ENCODE data around the gene SLCO4A1.
A peak's percentile ranks its signal among the peaks of the same experiment; 100 is the strongest.
"Not testable (repeated sequence)": the region's sequence is repeated elsewhere in the genome, so short reads cannot be mapped to it uniquely, and the experiment has no call there.

Gene SLCO4A1

DNA sequence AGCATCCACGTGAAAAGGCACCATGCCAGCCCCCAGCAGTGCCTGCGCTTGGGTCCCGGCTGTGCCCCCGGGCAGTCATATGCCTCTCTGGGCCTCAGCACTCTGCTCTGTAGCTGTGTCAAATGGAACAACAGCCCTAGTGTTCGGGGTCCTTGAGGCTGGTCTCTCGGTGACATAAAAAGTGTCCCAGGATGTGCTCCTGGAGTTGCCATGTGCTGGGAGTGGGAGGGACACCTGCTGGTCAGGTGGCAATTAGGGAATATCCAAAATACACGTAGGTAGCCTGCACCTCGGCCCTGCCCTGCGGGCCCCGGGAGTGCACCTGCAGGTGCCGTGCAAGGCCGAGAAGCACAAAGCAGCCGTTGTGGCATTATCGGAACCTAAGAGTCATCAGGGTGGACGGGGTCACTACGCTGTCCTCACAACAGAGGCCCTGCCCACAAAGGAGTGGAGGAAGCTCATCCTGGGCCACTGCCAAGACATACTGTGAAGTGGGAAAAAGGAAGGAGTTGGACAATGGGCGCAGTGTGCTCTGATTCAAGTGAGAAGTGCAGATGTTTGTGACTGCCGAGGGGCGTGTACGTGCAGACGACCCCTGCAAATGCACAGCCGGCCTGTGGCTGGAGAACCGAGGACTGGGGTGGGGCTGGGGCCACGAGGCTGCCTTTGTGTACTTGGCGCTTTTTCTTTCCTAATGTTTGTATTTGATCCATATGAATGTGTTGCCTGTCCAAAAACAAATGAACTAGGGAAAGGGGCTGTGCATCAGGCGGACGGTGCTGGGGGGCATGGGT, 24.6 kb downstream of the SLCO4A1 start:
- DNase-seq = no peak

DNA sequence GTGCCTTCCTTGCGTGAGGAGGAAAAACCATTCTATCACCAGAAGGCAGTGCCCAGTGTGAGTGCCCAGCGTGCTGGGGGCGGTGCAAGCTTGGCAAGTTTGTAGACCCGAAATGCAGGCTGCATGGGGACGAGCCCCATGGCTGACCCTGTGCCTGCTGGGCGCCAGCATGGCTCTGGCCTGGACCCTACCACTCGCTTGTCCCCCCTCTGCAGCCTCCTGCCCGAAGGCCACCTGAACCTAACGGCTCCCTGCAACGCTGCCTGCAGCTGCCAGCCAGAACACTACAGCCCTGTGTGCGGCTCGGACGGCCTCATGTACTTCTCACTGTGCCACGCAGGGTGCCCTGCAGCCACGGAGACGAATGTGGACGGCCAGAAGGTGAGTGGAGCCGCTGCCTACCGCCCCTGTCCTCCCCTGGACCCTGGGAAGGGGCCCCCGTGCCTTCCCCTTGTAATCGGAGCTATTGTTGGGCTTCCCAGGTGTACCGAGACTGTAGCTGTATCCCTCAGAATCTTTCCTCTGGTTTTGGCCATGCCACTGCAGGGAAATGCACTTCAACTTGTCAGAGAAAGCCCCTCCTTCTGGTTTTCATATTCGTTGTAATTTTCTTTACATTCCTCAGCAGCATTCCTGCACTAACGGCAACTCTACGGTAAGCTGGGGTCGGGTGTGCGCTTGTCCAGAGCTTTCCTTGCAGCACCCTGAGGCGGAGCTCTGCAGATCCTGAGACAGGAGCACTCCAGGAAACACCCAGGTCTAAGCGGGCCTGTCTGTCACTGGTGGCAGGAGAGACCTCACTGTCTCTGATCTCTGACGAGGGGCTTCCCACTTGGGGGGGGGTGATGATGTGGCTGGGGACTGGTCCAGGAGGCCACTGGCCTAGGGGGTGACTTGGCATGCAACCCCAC, 25.5 kb downstream of the SLCO4A1 start:
- DNase-seq = no peak

DNA sequence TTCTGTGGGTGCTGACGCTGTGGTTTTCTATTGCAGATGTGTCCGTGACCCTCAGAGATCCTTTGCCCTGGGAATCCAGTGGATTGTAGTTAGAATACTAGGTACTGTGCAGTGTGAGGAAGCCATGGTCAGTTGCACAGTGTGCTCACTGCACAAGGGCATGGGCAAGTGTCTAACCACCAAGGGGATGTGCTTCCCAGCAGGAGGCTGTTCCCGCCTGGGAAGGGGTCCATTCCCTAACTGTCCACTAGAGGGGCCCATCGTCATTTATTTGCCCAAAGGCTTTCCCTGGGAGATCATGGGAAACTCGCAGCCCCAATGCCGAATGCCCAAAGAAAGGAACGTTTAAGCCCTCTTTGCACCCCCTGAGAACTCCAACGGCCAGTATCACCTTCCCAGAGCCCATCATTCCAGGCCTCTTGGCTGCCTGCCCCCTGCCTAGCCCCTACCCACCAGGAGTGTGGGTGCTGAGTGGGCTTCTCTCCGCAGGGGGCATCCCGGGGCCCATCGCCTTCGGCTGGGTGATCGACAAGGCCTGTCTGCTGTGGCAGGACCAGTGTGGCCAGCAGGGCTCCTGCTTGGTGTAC, 26.2 kb downstream of the SLCO4A1 start:
- DNase-seq = peak; percentile 41 to 44

DNA sequence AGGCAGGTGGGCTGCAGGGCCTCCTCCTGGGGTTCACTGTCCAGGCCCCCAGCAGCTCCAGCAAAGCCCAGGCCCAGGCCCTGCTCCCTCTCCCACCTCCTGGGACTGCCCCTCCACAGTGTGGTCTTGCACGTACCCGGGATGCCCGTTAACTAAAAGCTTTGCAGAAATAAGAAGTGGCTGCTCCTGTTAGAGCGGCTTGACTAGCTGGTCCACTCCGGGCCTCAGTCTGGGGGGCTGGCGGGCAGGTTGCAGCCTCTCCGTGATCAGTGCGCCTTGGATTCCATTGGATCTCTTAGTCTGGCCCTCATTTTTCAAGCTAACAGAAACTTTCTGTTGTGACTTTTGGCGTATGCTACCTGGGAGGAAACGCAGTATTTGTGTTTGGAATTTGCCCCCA, 26.9 kb downstream of the SLCO4A1 start:
- DNase-seq = no peak

DNA sequence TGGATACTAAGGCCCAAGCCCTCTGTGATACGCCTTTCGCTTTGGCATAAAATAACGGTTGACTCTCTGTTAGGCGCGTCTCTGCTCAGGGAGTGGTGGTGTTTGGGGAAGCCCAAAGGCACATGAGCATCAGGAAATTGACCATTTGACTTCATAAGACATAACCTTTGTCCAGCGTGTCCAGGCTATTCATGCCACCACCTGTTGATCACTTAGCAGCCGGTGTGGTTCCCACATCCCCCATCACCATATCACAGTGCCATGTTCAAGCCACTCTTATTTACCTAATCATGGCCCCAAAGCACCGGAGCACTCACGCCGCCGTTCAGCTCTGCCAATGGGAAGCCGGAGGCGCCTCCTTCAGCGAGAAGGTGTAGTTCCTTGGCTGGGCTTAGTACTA, 27.9 kb downstream of the SLCO4A1 start:
- no peak for DNase-seq

DNA sequence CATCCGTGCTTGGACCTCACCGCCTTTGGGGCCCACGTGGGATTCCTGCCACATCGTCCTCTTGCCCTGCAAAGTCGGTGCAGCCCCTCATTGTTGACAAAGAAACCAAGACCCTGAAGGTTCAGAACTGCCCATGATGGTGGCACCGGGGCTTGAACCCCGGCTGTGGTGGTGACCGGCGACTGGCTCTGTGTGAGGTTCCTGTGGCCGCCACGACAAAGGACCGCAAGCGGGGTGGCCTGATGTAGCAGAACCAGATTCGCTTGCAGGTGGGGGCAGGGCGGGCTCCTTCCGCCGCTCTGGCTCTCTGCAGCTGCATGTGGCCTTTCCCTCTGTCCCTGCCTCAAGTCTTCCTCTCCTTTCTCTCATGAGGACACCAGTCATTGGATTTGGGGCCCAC, 28.7 kb downstream of the SLCO4A1 start:
- no peak for DNase-seq

DNA sequence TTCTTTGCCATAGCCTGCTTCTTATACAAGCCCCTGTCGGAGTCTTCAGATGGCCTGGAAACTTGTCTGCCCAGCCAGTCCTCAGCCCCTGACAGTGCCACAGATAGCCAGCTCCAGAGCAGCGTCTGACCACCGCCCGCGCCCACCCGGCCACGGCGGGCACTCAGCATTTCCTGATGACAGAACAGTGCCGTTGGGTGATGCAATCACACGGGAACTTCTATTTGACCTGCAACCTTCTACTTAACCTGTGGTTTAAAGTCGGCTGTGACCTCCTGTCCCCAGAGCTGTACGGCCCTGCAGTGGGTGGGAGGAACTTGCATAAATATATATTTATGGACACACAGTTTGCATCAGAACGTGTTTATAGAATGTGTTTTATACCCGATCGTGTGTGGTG, 29.5 kb downstream of the SLCO4A1 start:
- DNase-seq = no peak

DNA sequence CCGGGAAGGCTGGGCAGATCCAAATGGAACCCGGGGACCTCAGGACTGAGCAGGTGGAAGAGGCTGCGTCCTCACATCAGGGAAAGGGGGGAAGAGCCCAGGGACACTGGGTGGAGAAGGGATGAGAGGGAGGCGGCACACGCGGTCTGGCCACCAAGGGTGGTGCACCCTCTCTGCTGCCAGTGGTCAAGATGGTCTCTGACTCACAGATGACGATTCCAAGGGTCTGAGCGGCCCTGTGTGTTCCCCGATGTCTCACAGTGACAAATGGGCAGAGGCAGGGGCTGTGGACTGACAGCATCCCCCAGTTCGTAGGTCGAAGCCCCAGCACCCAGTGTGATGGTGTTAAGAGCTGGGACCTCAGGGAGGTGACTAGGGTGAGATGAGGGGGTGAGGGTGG, 32.1 kb downstream of the SLCO4A1 start:
- DNase-seq = no peak

DNA sequence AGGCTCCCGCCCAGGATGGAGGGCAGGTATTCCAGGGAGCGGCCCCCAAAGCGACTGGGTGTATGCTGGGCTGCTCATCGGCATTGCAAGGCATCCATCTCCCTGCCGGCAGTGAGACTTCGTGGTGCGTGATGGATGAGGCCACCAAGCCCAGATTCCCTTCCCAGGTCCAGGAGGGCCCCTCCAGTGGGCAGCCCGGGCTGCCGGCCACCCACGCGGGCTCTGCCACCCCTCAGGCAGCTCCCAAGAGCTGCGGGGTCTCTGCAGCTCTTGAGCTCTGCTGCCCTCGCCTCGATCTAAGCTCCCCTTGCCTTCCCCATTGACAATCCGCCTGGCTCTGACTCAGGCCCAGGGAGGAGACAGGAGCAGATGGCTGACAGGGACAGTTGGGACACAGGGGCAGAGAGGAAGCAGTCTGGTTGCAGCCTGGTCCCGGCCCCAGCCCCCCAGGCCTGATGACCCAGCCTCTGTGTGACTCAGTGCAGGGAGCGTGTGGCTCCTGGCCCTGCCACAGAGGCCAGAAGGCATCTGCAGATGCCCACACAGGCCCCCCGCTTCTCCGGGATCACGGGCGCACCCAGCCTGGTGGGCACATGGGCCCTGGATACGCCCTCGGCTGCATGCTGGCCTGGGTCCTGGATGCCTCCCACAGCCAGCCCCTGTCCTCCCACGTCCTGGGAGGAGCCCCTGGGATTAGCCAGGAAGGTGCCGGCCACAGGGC, 33.0 kb downstream of the SLCO4A1 start:
- DNase-seq = no peak

DNA sequence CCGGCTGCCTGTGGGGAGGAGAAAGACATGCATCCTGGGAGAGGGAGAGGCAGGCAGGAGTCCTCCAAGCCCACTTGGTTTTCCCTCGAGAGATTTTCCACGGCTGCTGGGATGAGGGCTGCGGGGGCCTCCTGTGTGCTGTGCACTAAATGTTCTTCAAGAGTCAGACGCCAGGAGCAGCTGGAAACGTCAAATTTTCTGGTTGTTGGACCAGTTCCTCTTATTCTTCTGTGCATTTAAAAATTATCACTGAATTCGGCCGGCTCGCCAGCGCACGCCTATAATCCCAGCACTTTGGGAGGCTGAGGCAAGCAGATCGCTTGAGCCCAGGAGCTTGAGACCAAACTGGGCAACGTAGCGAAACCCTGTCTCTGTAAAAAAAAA, 33.6 kb downstream of the SLCO4A1 start:
- DNase-seq = no peak

DNA sequence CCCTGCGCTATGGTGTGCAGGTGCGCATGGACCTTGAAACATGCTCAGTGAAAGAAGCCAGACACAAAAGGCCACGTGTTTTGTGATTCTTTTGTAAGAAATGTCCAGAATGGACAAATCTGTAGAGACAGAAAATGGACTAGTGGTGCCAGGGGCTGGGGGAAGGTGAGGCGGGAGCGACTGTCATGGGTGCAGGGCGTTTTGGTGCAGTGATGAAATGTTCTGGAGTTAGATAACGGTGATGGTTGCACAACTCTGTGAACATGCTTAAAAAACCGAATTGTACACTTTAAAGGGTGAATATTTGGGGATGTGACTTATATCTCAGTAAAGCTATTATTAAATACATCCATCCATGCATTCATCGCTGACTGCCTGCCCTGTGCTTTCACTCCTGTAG, 34.7 kb downstream of the SLCO4A1 start:
- no peak for DNase-seq

DNA sequence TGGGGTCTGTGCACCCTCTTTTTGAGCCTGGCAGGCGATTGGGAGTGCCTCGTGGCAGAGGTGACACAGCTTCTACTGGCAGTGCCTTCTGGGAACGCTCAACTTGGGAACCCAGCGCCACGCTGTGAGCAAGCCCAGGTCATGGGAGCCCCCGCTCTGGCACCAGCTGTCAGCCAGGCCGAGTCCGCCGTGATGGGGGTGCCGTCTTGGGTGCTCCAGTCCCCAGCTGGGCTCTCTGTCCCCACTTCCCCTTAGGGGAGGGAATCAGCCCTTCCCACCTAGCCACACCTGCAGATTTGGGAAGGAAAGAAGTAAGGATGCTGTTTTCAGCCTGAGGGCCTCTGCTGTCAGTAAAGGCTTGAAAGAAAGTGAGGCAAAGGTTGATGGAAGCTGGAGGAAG, 35.4 kb downstream of the SLCO4A1 start:
- no peak for DNase-seq

DNA sequence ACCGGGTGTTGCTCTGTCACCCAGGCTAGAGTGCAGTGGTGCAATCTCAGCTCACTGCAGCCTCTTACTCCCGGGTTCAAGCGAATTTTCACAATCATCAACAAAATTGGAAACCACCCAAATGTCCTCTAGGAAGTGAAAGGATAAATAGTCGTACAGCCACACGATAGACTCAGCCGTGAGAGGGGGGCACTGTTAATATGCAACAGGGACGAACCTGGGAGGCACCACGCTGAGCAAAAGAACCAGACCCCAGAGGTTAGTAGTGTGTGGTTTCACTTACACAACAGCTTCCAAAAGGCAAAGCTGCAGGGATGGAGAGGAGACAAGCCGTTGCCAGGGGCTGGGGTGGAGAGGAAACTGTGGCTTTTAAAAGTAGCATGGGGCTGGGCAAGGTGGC, 36.2 kb downstream of the SLCO4A1 start:
- DNase-seq = no peak

DNA sequence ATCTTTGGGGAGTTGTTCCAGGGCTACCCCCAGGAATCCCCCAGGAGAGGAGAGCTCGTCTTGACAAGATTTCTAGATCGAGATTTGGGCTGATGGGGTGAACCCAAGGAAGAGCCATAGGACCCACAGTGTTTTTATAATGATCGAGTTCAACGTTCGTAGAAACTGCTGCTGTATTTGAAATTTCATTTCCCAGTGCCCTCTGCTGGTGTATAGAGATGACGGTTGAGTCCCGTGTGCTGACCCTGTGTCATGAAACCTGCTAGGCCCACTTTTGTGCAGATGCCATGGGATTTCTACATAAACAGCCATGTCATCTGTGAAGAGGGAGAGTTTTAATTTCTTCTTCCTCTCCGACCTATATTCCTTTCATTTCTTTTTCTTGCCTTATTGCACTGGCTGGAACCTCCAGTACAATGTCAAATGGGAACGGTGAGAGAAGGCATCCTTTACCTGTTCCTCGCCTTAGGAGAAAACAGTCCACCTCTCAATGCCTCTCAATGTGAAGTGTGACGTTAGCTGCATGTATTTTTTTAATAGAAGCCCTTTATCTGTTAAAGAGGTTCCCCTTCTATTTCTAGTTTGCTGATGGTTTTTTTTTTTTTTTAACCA, 37.8 kb downstream of the SLCO4A1 start:
- DNase-seq = no peak

DNA sequence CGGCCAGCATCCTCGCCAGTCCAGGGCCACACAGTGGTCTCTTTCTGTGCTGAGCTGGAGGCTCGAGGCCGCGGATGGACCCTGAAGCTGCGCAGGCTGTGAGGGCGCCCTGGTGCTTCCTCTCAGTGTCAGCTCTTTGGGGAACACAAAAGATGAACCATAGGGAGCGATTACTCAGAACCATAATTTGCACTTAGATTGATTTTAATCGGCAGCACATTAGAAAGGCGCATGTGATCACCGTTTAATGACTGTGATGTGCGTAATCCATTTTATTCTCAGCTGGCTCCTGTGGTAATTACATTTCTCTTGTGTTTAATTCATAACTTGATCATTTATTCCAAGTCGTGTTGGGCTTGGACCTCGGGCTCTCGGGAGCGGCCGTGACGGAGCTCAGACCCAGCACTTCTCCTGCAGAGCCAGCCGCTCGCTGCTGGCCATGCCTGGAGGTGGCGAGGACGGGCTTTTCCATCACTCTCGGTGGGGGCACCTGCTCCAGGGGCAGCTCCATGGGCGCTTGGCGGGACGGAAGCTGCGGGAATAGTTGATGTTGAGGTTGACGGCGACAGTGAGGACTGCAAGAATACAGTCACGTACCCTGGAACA, 40.7 kb downstream of the SLCO4A1 start:
- no peak for DNase-seq

DNA sequence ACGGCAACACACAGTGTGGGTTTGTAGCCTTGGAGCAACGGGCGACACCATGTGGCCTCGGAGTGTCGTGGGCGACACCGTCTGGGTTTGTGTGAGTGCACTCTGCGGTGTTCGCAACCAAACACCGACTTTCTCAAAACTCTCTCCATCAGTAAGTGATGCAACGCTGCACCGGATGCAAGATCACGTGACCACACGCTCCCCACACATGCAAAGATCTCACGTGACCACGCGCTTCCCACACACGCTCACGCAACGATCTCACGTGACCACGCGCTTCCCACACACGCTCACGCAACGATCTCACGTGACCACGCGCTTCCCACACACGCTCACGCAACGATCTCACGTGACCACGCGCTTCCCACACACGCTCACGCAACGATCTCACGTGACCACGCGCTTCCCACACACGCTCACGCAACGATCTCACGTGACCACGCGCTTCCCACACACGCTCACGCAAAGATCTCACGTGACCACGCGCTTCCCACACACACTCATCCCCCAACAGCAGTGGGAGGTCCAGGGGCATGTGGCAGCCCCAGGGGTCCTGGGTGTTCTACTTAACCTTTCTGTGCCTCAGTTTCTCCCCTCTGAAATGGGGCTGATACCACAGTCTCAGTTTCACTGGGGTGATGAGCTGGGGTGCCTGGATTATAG, 41.5 kb downstream of the SLCO4A1 start:
- DNase-seq = not testable (repeated sequence)

DNA sequence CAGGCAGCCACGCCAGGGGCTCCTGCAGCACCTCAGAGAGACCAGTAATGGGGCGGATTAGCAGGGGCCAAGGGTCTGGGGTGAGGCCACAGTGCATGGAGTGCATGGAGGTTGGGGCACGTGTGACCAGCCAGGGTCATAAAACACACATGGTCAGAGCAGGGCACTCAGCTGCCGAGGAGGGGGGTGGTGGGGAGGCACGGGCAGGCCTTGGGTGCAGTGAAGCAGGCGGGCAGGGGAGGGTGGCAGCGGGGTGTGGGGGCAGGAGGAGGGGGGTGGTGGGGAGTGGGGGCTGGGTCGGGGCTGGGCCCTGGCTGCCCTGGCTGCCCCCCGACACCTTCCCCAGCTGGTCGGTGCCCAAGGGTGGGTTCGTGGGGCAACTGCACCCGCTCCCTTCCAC, 42.7 kb downstream of the SLCO4A1 start:
- no peak for DNase-seq

DNA sequence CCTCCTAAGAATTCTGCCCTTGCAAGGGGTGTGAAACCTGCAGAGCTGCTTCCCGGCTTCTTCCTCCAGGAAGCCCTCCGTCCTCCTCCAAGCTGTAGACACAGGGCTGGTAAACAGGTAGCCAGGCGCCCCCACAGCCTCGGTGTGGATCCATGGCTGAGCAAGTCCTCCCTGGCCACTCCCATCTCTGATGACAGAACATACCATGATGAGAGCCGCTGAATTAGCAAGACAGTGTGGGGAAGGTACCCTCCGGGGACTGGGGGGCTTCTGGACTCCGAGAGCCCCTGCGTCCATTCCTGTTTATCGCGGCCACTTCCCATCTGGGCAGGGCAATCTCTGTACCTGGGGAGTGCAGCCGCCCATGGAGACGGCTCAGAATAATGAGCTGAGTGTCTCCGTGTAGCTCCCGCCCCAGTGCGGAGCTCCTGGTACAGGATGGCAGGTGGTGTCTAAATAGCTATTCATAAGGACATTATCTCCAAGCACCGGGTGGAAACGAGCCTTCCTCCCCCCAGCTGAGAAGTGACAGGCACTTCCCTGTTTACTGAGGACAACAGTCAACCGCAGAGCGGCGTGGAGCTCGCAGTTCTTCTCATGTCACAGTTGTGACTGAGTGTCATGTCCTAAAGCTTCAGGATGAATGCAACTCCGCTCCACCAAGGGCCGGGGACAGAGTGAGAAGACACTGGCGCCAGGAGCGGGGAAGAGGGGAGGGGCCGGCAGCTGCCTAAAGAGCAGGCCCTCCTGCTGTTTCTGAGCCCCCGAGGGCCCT, 43.7 kb downstream of the SLCO4A1 start:
- DNase-seq = no peak

DNA sequence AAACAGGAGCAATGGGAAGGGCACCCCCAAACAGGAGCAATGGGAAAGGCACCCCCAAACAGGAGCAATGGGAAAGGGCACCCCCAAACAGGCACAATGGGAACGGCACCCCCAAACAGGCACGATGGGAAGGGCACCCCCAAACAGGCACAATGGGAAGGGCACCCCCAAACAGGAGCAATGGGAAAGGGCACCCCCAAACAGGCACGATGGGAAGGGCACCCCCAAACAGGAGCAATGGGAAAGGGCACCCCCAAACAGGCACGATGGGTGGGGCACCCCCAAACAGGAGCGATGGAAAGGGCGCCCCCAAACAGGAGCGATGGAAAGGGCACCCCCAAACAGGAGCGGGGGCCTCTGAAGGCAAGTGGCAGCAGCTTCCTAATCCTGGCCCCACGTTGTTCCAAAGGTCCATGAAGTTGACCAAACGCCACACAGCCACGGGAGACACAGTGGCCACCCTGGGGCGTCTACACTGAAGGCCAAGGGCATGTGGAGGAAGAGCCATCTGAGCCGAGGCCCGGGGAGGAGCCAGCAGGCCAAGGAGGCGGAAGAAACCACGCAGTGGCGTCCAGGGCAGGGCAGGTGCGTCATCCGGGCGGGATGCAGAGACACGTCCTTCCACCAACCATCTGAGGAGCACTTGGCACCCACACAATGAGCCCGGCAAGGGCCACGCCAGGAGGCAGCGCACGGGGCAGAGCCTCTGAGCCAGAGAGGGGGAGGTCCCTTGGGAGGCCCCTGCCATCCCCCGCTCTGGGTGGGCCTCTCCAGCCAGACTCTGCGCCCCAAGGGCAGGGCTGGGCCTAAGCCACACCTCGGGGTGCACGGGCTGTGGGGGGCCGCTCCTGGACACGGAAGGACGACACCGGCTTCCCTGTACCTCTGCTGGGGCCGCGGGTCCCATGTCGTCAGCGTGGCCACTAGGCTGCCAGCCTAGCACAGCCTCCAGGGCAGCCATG, 44.8 kb downstream of the SLCO4A1 start:
- DNase-seq = no peak

DNA sequence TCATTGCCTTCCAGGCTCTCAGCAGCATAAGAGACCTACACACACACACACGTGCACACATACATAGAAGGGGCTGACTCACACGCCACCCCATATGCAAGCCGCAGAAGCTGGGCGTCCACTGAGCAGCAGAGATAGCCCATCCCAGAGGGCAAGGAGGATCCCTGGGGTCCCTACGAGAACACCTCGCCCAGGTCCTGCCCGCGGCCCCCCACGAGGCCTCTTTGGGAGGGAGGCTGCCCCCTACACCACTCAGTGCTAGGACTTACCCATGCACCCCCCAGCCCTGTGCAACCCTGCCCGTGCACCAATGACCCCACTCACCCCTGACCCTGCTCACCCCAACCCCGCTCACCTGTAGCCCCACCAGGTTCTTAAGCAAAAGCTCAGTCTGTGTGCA, 45.8 kb downstream of the SLCO4A1 start:
- no peak for DNase-seq

All from stimulated activated CD4-positive, alpha-beta T cell treated with anti-CD3 and anti-CD28 coated beads, Interleukin-2, amount 100 ng/mL, for 24 hours (primary cell).